CD14-positive monocyte (primary cell): Measurements from ENCODE around the gene PCNT. TPM values are rescaled to one million over a fixed set of nuclear protein-coding genes. Genes with fewer than 3 reads are reported as not detected.

Source experiments
- DNase-seq, 3 donors: peaks; one replicate each; pipeline ENCODE4 v3.0.0-alpha.2; 2011 to 2022
- H2AFZ ChIP-seq: 2 replicates; pipeline ENCODE4 v1.6.0; 2012; ENCODE audit warnings: mild to moderate bottlenecking, low read depth, low read length, inconsistent platforms; ENCODE audit not compliant: insufficient read depth, poor library complexity, severe bottlenecking
- H3K27ac ChIP-seq, 2 donors: 1 replicate in 1 of 2; 2 replicates in 1 of 2; pipeline ENCODE4 v1.5.1; 2012 to 2013; ENCODE audit warnings: low read length in 2 of 2, control low read depth in 1 of 2, inconsistent platforms in 1 of 2, low read depth in 1 of 2, mild to moderate bottlenecking in 1 of 2
- H3K27me3 ChIP-seq, 2 donors: one replicate each; pipeline versions ENCODE4 v1.6.0 to v1.6.1; 2011 to 2013; ENCODE audit warnings: low read length in 2 of 2; ENCODE audit not compliant: control insufficient read depth in 2 of 2, insufficient read depth in 2 of 2
- H3K36me3 ChIP-seq, 2 donors: replicated peaks in 1 of 2; 1 replicate in 1 of 2; 2 replicates in 1 of 2; pipeline versions ENCODE4 v1.5.1 to v1.6.1; 2012 to 2013; ENCODE audit warnings: low read length in 2 of 2, control low read depth in 1 of 2, inconsistent platforms in 1 of 2, mild to moderate bottlenecking in 1 of 2; ENCODE audit not compliant: insufficient read depth in 2 of 2, control insufficient read depth in 1 of 2
- H3K4me1 ChIP-seq, 2 donors: 1 replicate in 1 of 2; 2 replicates in 1 of 2; pipeline versions ENCODE4 v1.5.1 to v1.6.1; 2012 to 2013; ENCODE audit warnings: low read length in 2 of 2, control low read depth in 1 of 2, inconsistent platforms in 1 of 2, mild to moderate bottlenecking in 1 of 2, moderate library complexity in 1 of 2; ENCODE audit not compliant: insufficient read depth in 2 of 2, control insufficient read depth in 1 of 2
- H3K4me2 ChIP-seq: replicated peaks from 2 replicates; pipeline ENCODE3; 2012; ENCODE audit warnings: low read length, moderate library complexity, mild to moderate bottlenecking; ENCODE audit not compliant: poor library complexity, severe bottlenecking; ENCODE audit errors: extremely low read depth
- H3K4me3 ChIP-seq, 3 experiments: fragments of 200-600 bp in 1 of 3; sonication (generic) in 1 of 3; replicated peaks in 1 of 3; 1 replicate in 2 of 3; 2 replicates in 1 of 3; pipeline ENCODE4 v1.5.1; 2011 to 2013; ENCODE audit warnings: low read length in 3 of 3, mild to moderate bottlenecking in 3 of 3, control low read depth in 2 of 3, low read depth in 2 of 3, inconsistent platforms in 1 of 3, moderate library complexity in 1 of 3
- H3K79me2 ChIP-seq: 2 replicates; pipeline ENCODE4 v1.6.0; 2012; ENCODE audit warnings: mild to moderate bottlenecking, control low read depth, inconsistent platforms, low read length, moderate library complexity; ENCODE audit not compliant: insufficient read depth
- H3K9ac ChIP-seq: 2 replicates; pipeline ENCODE4 v1.6.0; 2017; ENCODE audit warnings: low read length, mild to moderate bottlenecking; ENCODE audit not compliant: insufficient read depth, poor library complexity, severe bottlenecking
- H3K9me3 ChIP-seq, 2 donors: replicated peaks in 1 of 2; 1 replicate in 1 of 2; 2 replicates in 1 of 2; pipeline versions ENCODE4 v1.5.1 to v1.6.1; 2012 to 2013; ENCODE audit warnings: low read length in 2 of 2, control low read depth in 1 of 2; ENCODE audit not compliant: control insufficient read depth in 1 of 2, insufficient read depth in 1 of 2
- H4K20me1 ChIP-seq: 2 replicates; pipeline ENCODE4 v1.6.0; 2012; ENCODE audit warnings: mild to moderate bottlenecking, low read length, control low read depth, moderate library complexity; ENCODE audit not compliant: insufficient read depth
- H3K27ac Mint-ChIP-seq, 7 donors: one replicate each; pipeline ENCODE4 v1.8.0; 2020; ENCODE audit warnings: mild to moderate bottlenecking in 7 of 7, mixed read lengths in 7 of 7, moderate library complexity in 6 of 7, inconsistent platforms in 2 of 7
- H3K27me3 Mint-ChIP-seq, 3 donors: one replicate each; pipeline ENCODE4 v1.8.0; 2021 to 2022; ENCODE audit warnings: low read depth in 3 of 3, mild to moderate bottlenecking in 3 of 3, mixed read lengths in 3 of 3, moderate library complexity in 3 of 3, inconsistent platforms in 1 of 3
- H3K36me3 Mint-ChIP-seq, 2 donors: one replicate each; pipeline ENCODE4 v1.8.0; 2020; ENCODE audit warnings: mixed read lengths in 2 of 2, inconsistent platforms in 1 of 2, mild to moderate bottlenecking in 1 of 2
- H3K4me1 Mint-ChIP-seq: one replicate; pipeline ENCODE4 v1.8.0; 2020; ENCODE audit warnings: mild to moderate bottlenecking, mixed read lengths
- H3K4me3 Mint-ChIP-seq, 2 donors: one replicate each; pipeline ENCODE4 v1.8.0; 2020; ENCODE audit warnings: mild to moderate bottlenecking in 2 of 2, mixed read lengths in 2 of 2, moderate library complexity in 1 of 2
- H3K9me3 Mint-ChIP-seq, 7 donors: one replicate each; pipeline ENCODE4 v1.8.0; 2020 to 2022; ENCODE audit warnings: mixed read lengths in 7 of 7, mild to moderate bottlenecking in 6 of 7, moderate library complexity in 6 of 7, inconsistent platforms in 2 of 7
- WGBS: methylation state at CpG from one replicate; pipeline ENCODE4 v1.1.5; 2013; ENCODE audit warnings: missing lambda C conversion rate; ENCODE audit not compliant: insufficient coverage; 5-methylcytosine and 5-hydroxymethylcytosine counted together
- intact Hi-C, 2 donors: fragments of 100-400 bp; cut with micrococcal nuclease; formaldehyde crosslinking; loops; one replicate each; pipeline versions ENCODE4 v1.15.0 to v1.15.1; 2023
- polyA plus RNA-seq, 3 donors: library from polyadenylated mRNA; depleted of rRNA in 1 of 3; unstranded in 2 of 3; stranded (reverse) in 1 of 3; fragments of 300-500 nt in 2 of 3; fragments of >200 nt in 1 of 3; fragmentation: Illumina TruSeq in 2 of 3; gene quantifications; 1 replicate in 2 of 3; 2 replicates in 1 of 3; pipeline ENCODE4 v1.2.3, GENCODE V29; 2012 to 2021
- TF ChIP-seq, protein P1 (sequence below): fragments of 200-600 bp; IDR thresholded peaks from one replicate; pipeline ENCODE4 v1.8.0; 2022; ENCODE audit warnings: antibody characterized with exemption, mild to moderate bottlenecking

Gene PCNT
- polyA plus RNA-seq, 3 donors = 4.2 to 16.3 (median 5.1) TPM

DNA sequence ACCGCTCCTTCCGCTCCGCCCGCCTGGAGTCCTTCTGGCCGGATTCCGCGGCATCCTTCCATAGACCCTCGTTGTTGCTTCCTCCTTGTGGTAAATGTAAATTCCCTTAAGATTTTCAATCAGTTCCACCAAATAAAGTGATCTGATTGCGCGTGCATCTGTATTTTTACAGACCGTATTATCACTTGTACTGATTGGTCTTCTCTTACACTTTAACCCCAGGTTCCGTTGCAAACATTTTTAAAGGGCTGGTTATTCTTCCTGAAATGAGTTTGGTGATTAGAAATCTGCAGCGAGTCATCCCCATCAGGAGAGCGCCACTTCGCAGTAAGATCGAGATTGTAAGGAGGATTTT is 37.3 kb upstream of the PCNT start:
- H4K20me1 ChIP-seq = peaks cover 33% of the 10 kb centered on the region
- peaks cover 7 to 32% of the 10 kb centered on the region in 2 donors for H3K36me3 Mint-ChIP-seq
- peak overlapping the region; percentile 88 for H3K9ac ChIP-seq
- H3K36me3 ChIP-seq = peaks cover 3 to 15% of the 10 kb centered on the region in 2 donors
- peaks cover 50% of the 10 kb centered on the region for H3K79me2 ChIP-seq
- intact Hi-C loops = loop anchor here (1.0 to 5.0 kb wide), 2 partner anchors 36 to 38 kb away; partner anchors contain the start of genes PCNT (in 2 of the 2) and C21orf58 (in 1 of the 2)
- H3K9me3 Mint-ChIP-seq = peaks cover 0 to 4% (median under 1%) of the 10 kb centered on the region in 7 donors
- H3K4me3 ChIP-seq = peak overlapping the region; percentile 58 to 95 (median 73)
- DNase-seq = peak in 2 of 3 donors; percentile 41 to 52
- peak overlapping the region; percentile 93 for H2AFZ ChIP-seq
- WGBS = 0% methylated on average over 4 of the region's 16 CpGs
- H3K27me3 ChIP-seq = no peaks in the 10 kb centered on the region
- H3K4me3 Mint-ChIP-seq = peak overlapping the region; percentile 89 to 93
- H3K27ac ChIP-seq = peak overlapping the region; percentile 85 to 89
- H3K27me3 Mint-ChIP-seq = peaks cover 0 to 4% (median 0%) of the 10 kb centered on the region in 3 donors
- H3K9me3 ChIP-seq = peaks cover 0 to under 1% of the 10 kb centered on the region in 2 donors
- H3K4me1 Mint-ChIP-seq = peaks cover 50% of the 10 kb centered on the region
- TF ChIP-seq, protein P1, sequence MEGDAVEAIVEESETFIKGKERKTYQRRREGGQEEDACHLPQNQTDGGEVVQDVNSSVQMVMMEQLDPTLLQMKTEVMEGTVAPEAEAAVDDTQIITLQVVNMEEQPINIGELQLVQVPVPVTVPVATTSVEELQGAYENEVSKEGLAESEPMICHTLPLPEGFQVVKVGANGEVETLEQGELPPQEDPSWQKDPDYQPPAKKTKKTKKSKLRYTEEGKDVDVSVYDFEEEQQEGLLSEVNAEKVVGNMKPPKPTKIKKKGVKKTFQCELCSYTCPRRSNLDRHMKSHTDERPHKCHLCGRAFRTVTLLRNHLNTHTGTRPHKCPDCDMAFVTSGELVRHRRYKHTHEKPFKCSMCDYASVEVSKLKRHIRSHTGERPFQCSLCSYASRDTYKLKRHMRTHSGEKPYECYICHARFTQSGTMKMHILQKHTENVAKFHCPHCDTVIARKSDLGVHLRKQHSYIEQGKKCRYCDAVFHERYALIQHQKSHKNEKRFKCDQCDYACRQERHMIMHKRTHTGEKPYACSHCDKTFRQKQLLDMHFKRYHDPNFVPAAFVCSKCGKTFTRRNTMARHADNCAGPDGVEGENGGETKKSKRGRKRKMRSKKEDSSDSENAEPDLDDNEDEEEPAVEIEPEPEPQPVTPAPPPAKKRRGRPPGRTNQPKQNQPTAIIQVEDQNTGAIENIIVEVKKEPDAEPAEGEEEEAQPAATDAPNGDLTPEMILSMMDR = no peak
- H3K4me2 ChIP-seq = peak overlapping the region; percentile 94
- peaks cover 42 to 55% of the 10 kb centered on the region in 2 donors for H3K4me1 ChIP-seq
- peak overlapping the region; percentile 82 to 96 (median 95) for H3K27ac Mint-ChIP-seq

DNA sequence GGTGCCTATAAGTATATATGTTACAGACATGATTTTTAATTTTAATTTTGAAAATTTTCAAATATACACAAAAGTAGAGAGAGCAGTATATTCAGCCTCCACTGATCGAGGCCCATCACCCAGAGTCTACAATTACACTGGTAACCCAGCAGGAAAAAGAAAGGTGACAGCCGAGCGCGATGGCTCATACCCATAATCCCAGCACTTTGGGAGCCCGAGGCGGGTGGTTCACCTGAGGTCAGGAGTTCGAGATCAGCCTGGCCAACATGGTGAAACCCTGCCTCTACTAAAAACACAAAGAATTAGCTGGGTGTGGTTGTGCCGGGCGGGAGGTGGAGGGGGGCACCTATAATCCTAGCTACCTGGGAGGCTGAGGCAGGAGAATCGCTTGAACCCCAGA is 36.4 kb upstream of the PCNT start:
- intact Hi-C loops = loop anchor here in 1 of 2 donors (5.0 kb wide), 1 partner anchor 35 kb away; the partner anchor contains the start of genes C21orf58 and PCNT
- Histone ChIP-seq H4K20me1 (peaks cover 24% of the 10 kb centered on the region), H3K9ac (no peak overlapping the region), H3K27me3 (no peaks in the 10 kb centered on the region), H3K27ac (peak overlapping the region in 1 of 2 donors; percentile 58), H3K36me3 (peaks cover 5 to 24% of the 10 kb centered on the region in 2 donors), H3K4me3 (no peak overlapping the region), H3K9me3 (peaks cover 7% of the 10 kb centered on the region in 2 donors), H2AFZ (no peak overlapping the region), H3K4me1 (peaks cover 42 to 55% of the 10 kb centered on the region in 2 donors), H3K79me2 (peaks cover 41% of the 10 kb centered on the region), H3K4me2 (peak overlapping the region; percentile 94)
- TF ChIP-seq, protein P1 = no peak
- no peak for DNase-seq
- H3K4me1 Mint-ChIP-seq = peaks cover 48% of the 10 kb centered on the region
- peaks cover 0 to 12% (median 7%) of the 10 kb centered on the region in 7 donors for H3K9me3 Mint-ChIP-seq
- peaks cover 13 to 36% of the 10 kb centered on the region in 2 donors for H3K36me3 Mint-ChIP-seq
- H3K4me3 Mint-ChIP-seq = peak overlapping the region in 1 of 2 donors; percentile 65
- WGBS = no CpG with 5 or more reads among the region's 10 CpGs
- H3K27ac Mint-ChIP-seq = peak overlapping the region in 3 of 7 donors; percentile 54 to 90 (median 82)
- H3K27me3 Mint-ChIP-seq = peaks cover 0 to 4% (median 0%) of the 10 kb centered on the region in 3 donors
